SK-N-MC (cell line): ENCODE data around the gene GLOD5.

Experiments
- DNase-seq: peaks from one replicate; pipeline ENCODE4 v3.0.0-alpha.2; 2011; ENCODE audit warnings: low read depth, low spot score
- H3K27ac ChIP-seq: fragments of 200-600 bp; sonication (generic); 2 replicates; pipeline ENCODE4 v1.5.1; 2016; ENCODE audit warnings: mixed run types
- H3K36me3 ChIP-seq: fragments of 200-600 bp; sonication (generic); 2 replicates; pipeline ENCODE4 v1.6.1; 2017; ENCODE audit warnings: antibody characterized with exemption, low read length, mixed read lengths; ENCODE audit not compliant: insufficient read depth
- H3K4me3 ChIP-seq: fragments of 200-600 bp; sonication (generic); 2 replicates; pipeline ENCODE4 v1.5.1; 2016
- H3K9ac ChIP-seq: fragments of 200-600 bp; sonication (generic); 2 replicates; pipeline ENCODE4 v1.8.0; 2017; ENCODE audit warnings: mixed run types, mixed read lengths; ENCODE audit not compliant: insufficient read length
- H3K9me3 ChIP-seq: fragments of 200-600 bp; sonication (generic); 2 replicates; pipeline ENCODE4 v1.6.1; 2017; ENCODE audit warnings: low read depth, mild to moderate bottlenecking, antibody characterized with exemption, low read length, moderate library complexity, mixed read lengths
- EZH2 ChIP-seq: fragments of 200-600 bp; sonication (generic); IDR thresholded peaks from one replicate; pipeline ENCODE4 v1.6.1; 2017; ENCODE audit warnings: antibody characterized with exemption
- FOXP2 ChIP-seq: optimal IDR thresholded peaks from 2 replicates; pipeline ENCODE3; 2011; ENCODE audit warnings: mild to moderate bottlenecking, moderate library complexity; ENCODE audit not compliant: insufficient read depth; ENCODE audit errors: extremely low read length, control extremely low read depth
- POLR2AphosphoS5 ChIP-seq: IDR thresholded peaks from 2 replicates; pipeline ENCODE4 v1.6.1; 2012; ENCODE audit warnings: mild to moderate bottlenecking, low read depth, low read length, borderline replicate concordance

GLOD5 gene

GRCh38 chrX:48794340-48794910 lies 32.9 kb downstream of the GLOD5 start:
- TF ChIP-seq FOXP2 (no peak), POLR2AphosphoS5 (no peak), EZH2 (no peak)
- H3K9me3 ChIP-seq = no peaks in the 10 kb centered on the region
- no peak overlapping the region for H3K9ac ChIP-seq
- DNase-seq = no peak
- no peak overlapping the region for H3K27ac ChIP-seq
- no peak overlapping the region for H3K4me3 ChIP-seq
- no peaks in the 10 kb centered on the region for H3K36me3 ChIP-seq

- H3K36me3 ChIP-seq = no peaks in the 10 kb centered on the region
- DNase-seq = no peak
- no peaks in the 10 kb centered on the region for H3K9me3 ChIP-seq
- no peak overlapping the region for H3K9ac ChIP-seq
- H3K4me3 ChIP-seq = no peak overlapping the region
- TF ChIP-seq POLR2AphosphoS5 (no peak), EZH2 (no peak), FOXP2 (no peak)
- H3K27ac ChIP-seq = no peak overlapping the region
Observed at GRCh38 chrX:48794911-48795515, 33.5 kb downstream of the GLOD5 start.

- no peak for TF ChIP-seq FOXP2
- TF ChIP-seq EZH2 = no peak
- no peak for TF ChIP-seq POLR2AphosphoS5
- H3K9ac ChIP-seq = no peak overlapping the region
- H3K27ac ChIP-seq = no peak overlapping the region
- no peaks in the 10 kb centered on the region for H3K9me3 ChIP-seq
- DNase-seq = no peak
- H3K36me3 ChIP-seq = no peaks in the 10 kb centered on the region
- no peak overlapping the region for H3K4me3 ChIP-seq
Observed at GRCh38 chrX:48798318-48798717, 36.8 kb downstream of the GLOD5 start.

GRCh38 chrX:48800574-48801279 lies 39.2 kb downstream of the GLOD5 start:
- no peaks in the 10 kb centered on the region for H3K9me3 ChIP-seq
- no peak for TF ChIP-seq FOXP2
- TF ChIP-seq EZH2 = no peak
- no peak for TF ChIP-seq POLR2AphosphoS5
- no peak for DNase-seq

GRCh38 chrX:48801280-48802088 lies 39.9 kb downstream of the GLOD5 start, which contains the start of gene HDAC6:
TSS of gene HDAC6 (plus strand) at chrX:48802067. CDS start at chrX:48802693, 626 bp downstream.
- H3K9ac ChIP-seq = peak within 1 kb of the TSS; percentile 90
- H3K9me3 ChIP-seq = no peaks in the 10 kb centered on the region
- peak; percentile 87 for DNase-seq
- H3K4me3 ChIP-seq = peak within 1 kb of the TSS; percentile 77
- TF ChIP-seq EZH2 (no peak), FOXP2 (no peak), POLR2AphosphoS5 (peak; percentile 63; the same call in 1 of the 2 replicates)
- peak within 1 kb of the TSS; percentile 91 for H3K27ac ChIP-seq
- H3K36me3 ChIP-seq = no peaks in the 10 kb centered on the region

More at GRCh38 chrX:48800574-48801279, 39.2 kb downstream of the GLOD5 start:
- Histone ChIP-seq H3K4me3 (peak overlapping the region; percentile 77), H3K27ac (peak overlapping the region; percentile 91), H3K36me3 (no peaks in the 10 kb centered on the region), H3K9ac (peak overlapping the region; percentile 90)

- no peak for DNase-seq
Observed at GRCh38 chrX:48802089-48802904, 40.8 kb downstream of the GLOD5 start.

GRCh38 chrX:48802905-48803200 lies 41.3 kb downstream of the GLOD5 start:
- Histone ChIP-seq H3K27ac (peak overlapping the region; percentile 91), H3K36me3 (no peaks in the 10 kb centered on the region), H3K4me3 (peak overlapping the region; percentile 77), H3K9me3 (no peaks in the 10 kb centered on the region), H3K9ac (peak overlapping the region; percentile 87)
- TF ChIP-seq FOXP2 (no peak), POLR2AphosphoS5 (no peak), EZH2 (no peak)
- DNase-seq = no peak

More at GRCh38 chrX:48802089-48802904, 40.8 kb downstream of the GLOD5 start:
- no peaks in the 10 kb centered on the region for H3K9me3 ChIP-seq
- no peaks in the 10 kb centered on the region for H3K36me3 ChIP-seq
- H3K4me3 ChIP-seq = peak overlapping the region; percentile 77
- H3K27ac ChIP-seq = peak overlapping the region; percentile 91
- TF ChIP-seq EZH2 = no peak
- peak; percentile 60 for TF ChIP-seq POLR2AphosphoS5
- peak overlapping the region; percentile 87 for H3K9ac ChIP-seq
